Stimulated activated CD4-positive, alpha-beta T cell treated with anti-CD3 and anti-CD28 coated beads, TNF-alpha, amount 100 ng/mL, for 24 hours (primary cell): ENCODE results near the gene TMC6.
"Not testable (repeated sequence)": the region's sequence is repeated elsewhere in the genome, so short reads cannot be mapped to it uniquely, and the experiment has no call there.

Experiments used
- DNase-seq, 3 experiments: peaks; one replicate each; pipeline ENCODE4 v3.0.0-alpha.2; 2020; ENCODE audit warnings: low read depth in 3 of 3

The TMC6 gene

GRCh38 chr17:78159575-78160158 is 31.1 kb upstream of the TMC6 start:
- DNase-seq = no peak

GRCh38 chr17:78154903-78155811 is 26.6 kb upstream of the TMC6 start:
- no peak for DNase-seq

- DNase-seq = no peak
These were observed 23.0 kb upstream of the TMC6 start for GRCh38 chr17:78151514-78152008.

- DNase-seq = no peak
These were observed 19.9 kb upstream of the TMC6 start for GRCh38 chr17:78148286-78149016.

- no peak for DNase-seq
These were observed 18.9 kb upstream of the TMC6 start for GRCh38 chr17:78147315-78147998.

GRCh38 chr17:78146881-78147280 is 18.3 kb upstream of the TMC6 start:
- DNase-seq = no peak

GRCh38 chr17:78146471-78146869 is 17.9 kb upstream of the TMC6 start:
- DNase-seq = no peak

GRCh38 chr17:78144736-78145641 is 16.4 kb upstream of the TMC6 start:
- no peak for DNase-seq

GRCh38 chr17:78144147-78144719 is 15.7 kb upstream of the TMC6 start:
- no peak for DNase-seq

- DNase-seq = no peak
These were observed 14.9 kb upstream of the TMC6 start for GRCh38 chr17:78143214-78144146.

- DNase-seq = no peak
These were observed 13.7 kb upstream of the TMC6 start for GRCh38 chr17:78142119-78142861.

- no peak for DNase-seq
These were observed 13.0 kb upstream of the TMC6 start for GRCh38 chr17:78141437-78142118.

- peak; percentile 79 to 97 (median 88) for DNase-seq
These were observed 11.9 kb upstream of the TMC6 start for GRCh38 chr17:78140169-78141051.

GRCh38 chr17:78139861-78140168 is 11.3 kb upstream of the TMC6 start:
- not testable (repeated sequence) for DNase-seq

GRCh38 chr17:78138204-78139060 is 9.9 kb upstream of the TMC6 start:
- DNase-seq = no peak
